ENCODE measurements around the gene CACNB2. TPM values are rescaled to one million over a fixed set of nuclear protein-coding genes. Genes with fewer than 3 reads are reported as not detected.

CACNB2 gene
- total and polyA plus RNA-seq, 2 donors (not counting 3 experiments of a cell fraction or from before 2014, with no cell fraction given) = not detected

DNA sequence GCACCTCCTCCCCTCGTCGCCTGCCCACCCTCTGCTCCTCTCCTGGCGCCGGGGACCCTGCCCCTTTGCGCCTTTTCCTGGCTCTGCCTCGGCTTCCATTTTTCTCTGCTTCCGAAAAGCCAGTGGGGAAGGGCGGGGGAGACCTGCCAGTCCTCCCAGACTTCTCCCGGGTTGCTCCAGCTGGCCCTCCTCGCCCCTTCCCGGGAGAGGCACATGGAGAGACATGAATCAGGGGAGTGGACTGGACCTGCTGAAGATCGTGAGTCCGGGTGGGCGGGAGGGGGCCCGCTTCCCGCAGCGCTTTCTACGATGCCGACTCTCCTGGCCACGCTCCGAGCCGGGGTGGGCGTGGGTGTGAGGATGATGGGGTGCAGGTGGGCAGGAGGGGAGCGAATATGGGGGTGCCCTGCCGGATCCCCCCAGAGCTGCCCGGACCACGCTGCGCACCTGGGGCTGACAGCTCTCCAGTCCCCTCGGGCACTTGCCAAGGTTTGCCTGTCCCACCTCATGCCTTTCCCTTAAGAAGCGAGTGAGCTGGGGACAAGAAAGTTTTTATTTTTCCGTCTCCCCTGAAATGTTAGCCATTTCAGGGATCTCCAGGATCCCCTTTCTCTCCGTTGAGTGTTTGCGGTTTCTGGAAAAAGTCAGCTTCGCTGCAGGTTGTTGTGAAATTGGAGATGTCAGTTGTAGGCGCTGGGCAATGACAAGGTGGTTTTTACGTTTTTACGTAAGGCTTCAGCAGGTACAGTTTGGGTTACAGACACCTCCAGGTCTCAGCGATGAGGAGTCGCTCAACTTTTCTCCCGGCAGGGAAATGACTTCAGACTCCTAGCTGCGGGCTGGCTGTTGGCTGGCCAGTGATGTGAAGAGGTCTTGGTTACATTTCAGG is 977 bp downstream of the CACNB2 start:
- no TSS peak for BruUV-seq (replicated peaks)
- peak overlapping the region in 1 of 3 experiments; percentile 18 for H3K4me3 ChIP-seq (replicated peaks in 1 of 3; ENCODE audit: insufficient read depth in 1 of 3, low read depth in 1 of 3, low read length in 3 of 3)
- POLR2A ChIA-PET = no interaction called here
- H3K27me3 ChIP-seq (ENCODE audit: control insufficient read depth in 2 of 2, insufficient read depth in 2 of 2, low read length in 2 of 2) = peaks cover 25 to 34% of the 10 kb centered on the region in 2 experiments
- DNase-seq (ENCODE audit: low read depth, low spot score) (no peak), FAIRE-seq (no peak)
- CTCF ChIA-PET = no interaction called here
- no peaks in the 10 kb centered on the region for H3K79me2 ChIP-seq (ENCODE audit: control insufficient read depth, insufficient read depth, low read length)
- no peaks in the 10 kb centered on the region for H4K20me1 ChIP-seq (replicated peaks; ENCODE audit: control insufficient read depth, extremely low read depth, insufficient read depth, low read length)
- no peaks in the 10 kb centered on the region for H3K4me1 ChIP-seq (ENCODE audit: control insufficient read depth, extremely low read depth, insufficient read depth, low read length)
- H3K36me3 ChIP-seq (ENCODE audit: control insufficient read depth in 2 of 2, extremely low read depth in 1 of 2, insufficient read depth in 2 of 2, low read length in 2 of 2) = no peaks in the 10 kb centered on the region
- H3K9me3 ChIP-seq (replicated peaks; ENCODE audit: control insufficient read depth, insufficient read depth, low read length) = no peaks in the 10 kb centered on the region
- intact Hi-C loops (cut with micrococcal nuclease) (no loop called here), dilution Hi-C loops (cut with MboI; ENCODE audit: extremely low pct_ligation_motif_present, low sequenced_read_pairs) (no loop called here)
- H2AFZ ChIP-seq (ENCODE audit: low read depth, low read length) = no peak overlapping the region
- no peak overlapping the region for H3K27ac ChIP-seq (ENCODE audit: insufficient read depth, low read depth, low read length)
- no peak overlapping the region for H3K9ac ChIP-seq (replicated peaks; ENCODE audit: extremely low read depth, insufficient read depth, low read length)
- no peak for TF ChIP-seq GATA2 (IDR thresholded peaks at IDR 0.05; ENCODE audit: insufficient read depth, insufficient read length, low read depth, low read length)
- peak; percentile 1 for TF ChIP-seq EZH2 (IDR thresholded peaks at IDR 0.05; ENCODE audit: borderline replicate concordance, low read depth, low read length, severe bottlenecking)
- no peaks in the 10 kb centered on the region for H3K9me1 ChIP-seq (replicated peaks; ENCODE audit: control insufficient read depth, extremely low read depth, insufficient read depth, low read length)
- no peak overlapping the region for H3K4me2 ChIP-seq (ENCODE audit: insufficient read depth, low read length)

DNA sequence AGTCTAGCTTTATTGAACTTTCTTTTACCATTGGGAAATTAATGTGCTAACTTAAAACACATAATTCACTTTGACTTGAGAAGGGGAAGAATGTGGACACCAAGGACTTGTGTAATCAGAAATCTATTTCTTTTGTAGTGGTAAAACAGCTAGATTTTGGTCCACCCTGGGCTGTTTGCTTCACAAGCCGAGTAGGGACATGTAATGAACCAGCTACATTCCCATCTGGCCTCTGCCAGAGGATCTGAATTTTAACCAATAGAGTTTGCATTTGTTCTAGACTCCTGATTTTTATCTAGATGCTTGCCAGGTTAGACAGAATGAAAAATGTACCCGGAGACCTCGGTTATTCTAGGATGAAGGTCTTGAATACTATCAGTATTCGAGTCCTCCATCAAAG is 1.9 kb downstream of the CACNB2 start:
- no peak for DNase-seq (ENCODE audit: low read depth, low spot score)
- Histone ChIP-seq H3K79me2 (ENCODE audit: control insufficient read depth, insufficient read depth, low read length) (no peaks in the 10 kb centered on the region), H2AFZ (ENCODE audit: low read depth, low read length) (no peak overlapping the region), H3K9me1 (replicated peaks; ENCODE audit: control insufficient read depth, extremely low read depth, insufficient read depth, low read length) (no peaks in the 10 kb centered on the region), H3K9ac (replicated peaks; ENCODE audit: extremely low read depth, insufficient read depth, low read length) (no peak overlapping the region), H3K4me2 (ENCODE audit: insufficient read depth, low read length) (no peak overlapping the region), H3K27me3 (ENCODE audit: control insufficient read depth in 2 of 2, insufficient read depth in 2 of 2, low read length in 2 of 2) (peaks cover 25 to 34% of the 10 kb centered on the region in 2 experiments), H4K20me1 (replicated peaks; ENCODE audit: control insufficient read depth, extremely low read depth, insufficient read depth, low read length) (no peaks in the 10 kb centered on the region), H3K36me3 (ENCODE audit: control insufficient read depth in 2 of 2, extremely low read depth in 1 of 2, insufficient read depth in 2 of 2, low read length in 2 of 2) (no peaks in the 10 kb centered on the region), H3K4me3 (replicated peaks in 1 of 3; ENCODE audit: insufficient read depth in 1 of 3, low read depth in 1 of 3, low read length in 3 of 3) (no peak overlapping the region), H3K27ac (ENCODE audit: insufficient read depth, low read depth, low read length) (no peak overlapping the region), H3K9me3 (replicated peaks; ENCODE audit: control insufficient read depth, insufficient read depth, low read length) (no peaks in the 10 kb centered on the region), H3K4me1 (ENCODE audit: control insufficient read depth, extremely low read depth, insufficient read depth, low read length) (no peaks in the 10 kb centered on the region)
- CTCF ChIA-PET = no interaction called here
- no peak for FAIRE-seq
- dilution Hi-C loops (cut with MboI; ENCODE audit: extremely low pct_ligation_motif_present, low sequenced_read_pairs) = no loop called here
- no peak for TF ChIP-seq EZH2 (IDR thresholded peaks at IDR 0.05; ENCODE audit: borderline replicate concordance, low read depth, low read length, severe bottlenecking)
- TF ChIP-seq, protein P1, sequence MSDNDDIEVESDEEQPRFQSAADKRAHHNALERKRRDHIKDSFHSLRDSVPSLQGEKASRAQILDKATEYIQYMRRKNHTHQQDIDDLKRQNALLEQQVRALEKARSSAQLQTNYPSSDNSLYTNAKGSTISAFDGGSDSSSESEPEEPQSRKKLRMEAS (IDR thresholded peaks at IDR 0.05; ENCODE audit: insufficient read depth, insufficient read length) = no peak
- no peak for TF ChIP-seq MYC (IDR thresholded peaks at IDR 0.05; ENCODE audit: low read depth, low read length)
- TF ChIP-seq POLR2AphosphoS5 (IDR thresholded peaks at IDR 0.05; ENCODE audit: insufficient read depth, low read depth, low read length) = no peak
- no peak for TF ChIP-seq FOS (IDR thresholded peaks at IDR 0.05; ENCODE audit: borderline replicate concordance, insufficient read depth, low read length)
- TF ChIP-seq POLR2A (IDR thresholded peaks at IDR 0.05; ENCODE audit: low read depth, low read length) = no peak
- intact Hi-C loops (cut with micrococcal nuclease) = no loop called here
- POLR2A ChIA-PET = no interaction called here
- no TSS peak for BruUV-seq (replicated peaks)

All from endothelial cell of umbilical vein (primary cell).